OCI-LY7 (cell line): ENCODE data around the gene TSR1. TPM values are rescaled to one million over a fixed set of nuclear protein-coding genes. Genes with fewer than 3 reads are reported as not detected.

Experiments
- BruUV-seq: library from RNA; stranded (reverse); fragments of 400-500 nt; replicated peaks from 2 replicates; lab custom pipeline; 2021; lab: Mats Ljungman, UMichigan
- CTCF ChIA-PET: fragments of 300-600 bp; sonication (Branson Sonifier 250); formaldehyde crosslinking; loops from one replicate; lab custom pipeline; 2022; ENCODE audit warnings: antibody characterized with exemption; ENCODE audit not compliant: unreplicated experiment; lab: Charles Lee
- POLR2A ChIA-PET: fragments of 300-600 bp; sonication (Branson Sonifier 250); formaldehyde crosslinking; loops from one replicate; lab custom pipeline; 2022; ENCODE audit warnings: antibody characterized with exemption; lab: Charles Lee
- DNase-seq: peaks from one replicate; pipeline ENCODE4 v3.0.0-alpha.2; 2015; ENCODE audit warnings: low spot score
- H2AFZ ChIP-seq: fragments of 200-600 bp; sonication (generic), shearing (Covaris generic); 2 replicates; pipeline ENCODE4 v1.6.1; 2014; ENCODE audit warnings: mild to moderate bottlenecking, antibody characterized with exemption, low read length, moderate library complexity
- H3K27ac ChIP-seq: fragments of 200-600 bp; sonication (generic); 2 replicates; pipeline ENCODE4 v1.5.1; 2014; ENCODE audit warnings: mixed run types, low read depth, mild to moderate bottlenecking, moderate library complexity, low read length, inconsistent platforms; ENCODE audit not compliant: poor library complexity, severe bottlenecking
- H3K36me3 ChIP-seq: fragments of 200-600 bp; sonication (generic); 2 replicates; pipeline ENCODE4 v1.6.1; 2014; ENCODE audit warnings: mild to moderate bottlenecking, antibody characterized with exemption, low read length, moderate library complexity, mixed read lengths; ENCODE audit not compliant: insufficient read depth
- H3K4me1 ChIP-seq: fragments of 200-600 bp; sonication (generic); 2 replicates; pipeline ENCODE4 v1.5.1; 2014; ENCODE audit warnings: mild to moderate bottlenecking, low read length; ENCODE audit not compliant: insufficient read depth, poor library complexity, severe bottlenecking
- H3K4me2 ChIP-seq: fragments of 200-600 bp; sonication (generic); 2 replicates; pipeline ENCODE4 v1.6.1; 2014; ENCODE audit warnings: mild to moderate bottlenecking, low read length
- H3K4me3 ChIP-seq: fragments of 200-600 bp; sonication (generic); 2 replicates; pipeline ENCODE4 v1.5.1; 2014; ENCODE audit warnings: mild to moderate bottlenecking, low read depth, low read length; ENCODE audit not compliant: poor library complexity, severe bottlenecking
- H3K79me2 ChIP-seq: fragments of 200-600 bp; sonication (generic); 2 replicates; pipeline ENCODE4 v1.6.1; 2016; ENCODE audit warnings: low read depth, mild to moderate bottlenecking, low read length, moderate library complexity, mixed read lengths; ENCODE audit not compliant: insufficient read depth
- H3K9me2 ChIP-seq: fragments of 200-600 bp; sonication (generic); 2 replicates; pipeline ENCODE4 v1.6.1; 2016; ENCODE audit warnings: mild to moderate bottlenecking, low read length, mixed read lengths; ENCODE audit not compliant: insufficient read depth
- H3K9me3 ChIP-seq: fragments of 200-600 bp; sonication (generic); 2 replicates; pipeline ENCODE4 v1.6.1; 2014; ENCODE audit warnings: mild to moderate bottlenecking, mixed run types, low read length, mixed read lengths
- H4K20me1 ChIP-seq: fragments of 200-600 bp; sonication (generic); 2 replicates; pipeline ENCODE4 v1.6.1; 2014; ENCODE audit warnings: mild to moderate bottlenecking, antibody characterized with exemption, low read length, moderate library complexity, mixed read lengths; ENCODE audit not compliant: insufficient read depth
- CTCF ChIP-seq: fragments of 200-600 bp; sonication (generic); conservative IDR thresholded peaks from 2 replicates; pipeline ENCODE4 v1.5.1; 2014; ENCODE audit warnings: mild to moderate bottlenecking, antibody characterized with exemption, low read length, moderate library complexity, mixed read lengths
- EZH2phosphoT487 ChIP-seq: fragments of 200-600 bp; sonication (generic); IDR thresholded peaks from 2 replicates; pipeline ENCODE4 v1.6.1; 2018; ENCODE audit warnings: low read depth, borderline replicate concordance, mild to moderate bottlenecking, mixed run types, antibody characterized with exemption, low read length, moderate library complexity, mixed read lengths
- intact Hi-C: fragments of 100-400 bp; cut with micrococcal nuclease; formaldehyde crosslinking; loops from one replicate; pipeline ENCODE4 v1.10.0; 2022; ENCODE audit not compliant: unreplicated experiment
- total RNA-seq, 2 experiments: library from RNA; depleted of rRNA in 1 of 2; stranded (reverse); fragments of >200 nt in 1 of 2; shearing (Covaris generic) in 1 of 2; gene quantifications; 2 replicates each; pipeline ENCODE4 v1.2.3, GENCODE V29; 2014 to 2022

TSR1 gene
- total RNA-seq, 2 experiments from 2014 or later = 58.7 to 85.8 TPM

GRCh38 chr17:2380950-2381649 lies 44.8 kb upstream of the TSR1 start:
- peaks cover 5% of the 10 kb centered on the region for H3K4me1 ChIP-seq
- no peaks in the 10 kb centered on the region for H3K9me3 ChIP-seq
- intact Hi-C loops = no loop called here
- BruUV-seq = no TSS peak
- H2AFZ ChIP-seq = no peak overlapping the region
- H3K27ac ChIP-seq = no peak overlapping the region
- TF ChIP-seq EZH2phosphoT487 = no peak
- TF ChIP-seq CTCF = no peak
- no peaks in the 10 kb centered on the region for H3K9me2 ChIP-seq
- ChIA-PET POLR2A (interaction anchor here (0.6 to 0.9 kb wide), 2 partner anchors 35 to 80 kb away, joined by 3 to 6 read pairs; no protein-coding TSS in a partner anchor), CTCF (interaction anchor here (2.8 kb wide), 1 partner anchor 35 kb away, joined by 23 read pairs; no protein-coding TSS in a partner anchor)
- no peaks in the 10 kb centered on the region for H4K20me1 ChIP-seq
- DNase-seq = no peak
- H3K36me3 ChIP-seq = peaks cover 4% of the 10 kb centered on the region; the same call in 1 of the 2 replicates
- H3K4me2 ChIP-seq = no peak overlapping the region
- no peaks in the 10 kb centered on the region for H3K79me2 ChIP-seq
- no peak overlapping the region for H3K4me3 ChIP-seq

- POLR2A ChIA-PET = interaction anchor here (0.6 kb wide), 1 partner anchor 81 kb away, joined by 3 read pairs; no protein-coding TSS in a partner anchor
Observed at GRCh38 chr17:2380226-2380922, 44.1 kb upstream of the TSR1 start.

More at GRCh38 chr17:2380226-2380922, 44.1 kb upstream of the TSR1 start:
- Histone ChIP-seq H3K36me3 (no peaks in the 10 kb centered on the region; the same call in 1 of the 2 replicates), H3K9me3 (no peaks in the 10 kb centered on the region), H3K4me1 (peaks cover 5% of the 10 kb centered on the region), H3K9me2 (no peaks in the 10 kb centered on the region), H3K27ac (no peak overlapping the region), H3K4me2 (no peak overlapping the region), H2AFZ (no peak overlapping the region), H4K20me1 (no peaks in the 10 kb centered on the region), H3K79me2 (no peaks in the 10 kb centered on the region), H3K4me3 (no peak overlapping the region)
- TF ChIP-seq EZH2phosphoT487 = no peak
- TF ChIP-seq CTCF = no peak
- intact Hi-C loops = no loop called here
- CTCF ChIA-PET = no interaction called here
- TSS peak; percentile 76 for BruUV-seq
- DNase-seq = no peak
